Common myeloid progenitor, CD34-positive (primary cell): ENCODE data around the gene PAQR7.
A peak's percentile ranks its signal among the peaks of the same experiment; 100 is the strongest.

Source experiments
- CTCF ChIA-PET: fragments of 350-600 bp; sonication (Branson Sonifier 250); formaldehyde crosslinking; loops from one replicate; lab custom pipeline; 2021; ENCODE audit warnings: antibody characterized with exemption; lab: Charles Lee
- POLR2A ChIA-PET: fragments of 350-600 bp; sonication (Branson Sonifier 250); formaldehyde crosslinking; loops from one replicate; lab custom pipeline; 2021; ENCODE audit warnings: antibody characterized with exemption; lab: Charles Lee
- DNase-seq, 3 donors: peaks; one replicate each; pipeline versions ENCODE4 v3.0.0 to v3.0.0-alpha.2; 2013
- H3K27ac ChIP-seq, 2 experiments: 1 replicate in 1 of 2; 2 replicates in 1 of 2; pipeline ENCODE4 v1.7.0; 2013; ENCODE audit warnings: inconsistent platforms in 2 of 2, low read length in 2 of 2, mild to moderate bottlenecking in 2 of 2, low read depth in 1 of 2, moderate library complexity in 1 of 2; ENCODE audit not compliant: severe bottlenecking in 2 of 2, insufficient read depth in 1 of 2, poor library complexity in 1 of 2
- H3K27me3 ChIP-seq, 5 experiments: replicated peaks in 2 of 5; 1 replicate in 3 of 5; 2 replicates in 2 of 5; pipeline versions ENCODE4 v1.6.1 to v1.7.0; 2013; ENCODE audit warnings: low read length in 4 of 5, mild to moderate bottlenecking in 2 of 5, moderate library complexity in 2 of 5, inconsistent platforms in 1 of 5; ENCODE audit not compliant: insufficient read depth in 5 of 5, control insufficient read depth in 4 of 5
- H3K36me3 ChIP-seq, 4 experiments: 1 replicate in 2 of 4; 2 replicates in 2 of 4; pipeline versions ENCODE4 v1.6.1 to v1.7.0; 2013; ENCODE audit warnings: low read length in 3 of 4, control low read depth in 1 of 4, mild to moderate bottlenecking in 1 of 4; ENCODE audit not compliant: control insufficient read depth in 4 of 4, insufficient read depth in 4 of 4
- H3K4me1 ChIP-seq, 4 experiments: 1 replicate in 3 of 4; 2 replicates in 1 of 4; pipeline versions ENCODE4 v1.6.1 to v1.7.1; 2013; ENCODE audit warnings: low read length in 3 of 4, mild to moderate bottlenecking in 3 of 4, control low read depth in 1 of 4, inconsistent platforms in 1 of 4, moderate library complexity in 1 of 4; ENCODE audit not compliant: control insufficient read depth in 4 of 4, insufficient read depth in 4 of 4; ENCODE audit errors: control extremely low read depth in 1 of 4
- H3K4me3 ChIP-seq, 7 experiments: 1 replicate in 4 of 7; 2 replicates in 3 of 7; pipeline versions ENCODE4 v1.5.1 to v1.7.0; 2013; ENCODE audit warnings: mild to moderate bottlenecking in 7 of 7, low read length in 6 of 7, moderate library complexity in 6 of 7, inconsistent platforms in 2 of 7, low read depth in 2 of 7, control low read depth in 1 of 7; ENCODE audit not compliant: insufficient read depth in 4 of 7, control insufficient read depth in 1 of 7; ENCODE audit errors: extremely low read depth in 1 of 7
- H3K9me3 ChIP-seq, 5 experiments: 1 replicate in 4 of 5; 2 replicates in 1 of 5; pipeline versions ENCODE4 v1.6.1 to v1.7.1; 2013; ENCODE audit warnings: low read length in 4 of 5, mild to moderate bottlenecking in 2 of 5, inconsistent platforms in 1 of 5, low read depth in 1 of 5, moderate library complexity in 1 of 5; ENCODE audit not compliant: control insufficient read depth in 4 of 5, insufficient read depth in 2 of 5; ENCODE audit errors: control extremely low read depth in 1 of 5
- WGBS: methylation state at CpG from one replicate; pipeline ENCODE4 v1.1.5; 2013; ENCODE audit not compliant: insufficient coverage; 5-methylcytosine and 5-hydroxymethylcytosine counted together

The PAQR7 gene

GRCh38 chr1:25821630-25822091 is 53.8 kb downstream of the PAQR7 start:
- Histone ChIP-seq H3K4me3 (peak overlapping the region in 3 of 7 experiments; percentile 81 to 93 (median 91)), H3K27me3 (no peaks in the 10 kb centered on the region), H3K27ac (peak overlapping the region in 1 of 2 experiments; percentile 87), H3K9me3 (no peaks in the 10 kb centered on the region), H3K4me1 (peaks cover 6 to 36% (median 32%) of the 10 kb centered on the region in 4 experiments), H3K36me3 (peaks cover 2 to 24% (median 19%) of the 10 kb centered on the region in 4 experiments)
- POLR2A ChIA-PET: no interaction called here
- CTCF ChIA-PET: interaction anchor here (0.9 to 2.7 kb wide), 2 partner anchors 8 to 74 kb away, joined by 3 to 8 read pairs; no protein-coding TSS in a partner anchor
- WGBS: 100% methylated on average over 3 of the region's 5 CpGs
- no peak for DNase-seq

DNA sequence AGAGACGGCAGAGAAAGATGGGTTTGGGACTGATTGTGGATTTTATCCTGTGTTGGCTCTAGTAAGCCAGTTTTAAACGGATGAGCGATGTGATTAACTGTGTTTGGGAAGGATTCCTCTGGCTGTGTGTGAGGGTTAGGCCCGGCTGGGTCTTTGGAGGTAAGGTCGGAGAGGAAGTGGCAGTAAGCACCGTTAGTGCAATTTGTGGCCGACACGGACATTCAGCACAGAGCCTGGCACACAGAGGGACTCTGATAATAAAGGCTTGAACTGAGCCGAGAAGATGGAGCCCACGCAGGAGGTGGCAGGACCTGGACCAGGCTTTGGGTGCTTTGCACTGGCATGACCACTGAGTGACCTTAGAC is 54.4 kb downstream of the PAQR7 start:
- WGBS: 25% methylated on average over 10 of the region's 10 CpGs
- Histone ChIP-seq H3K4me3 (peak overlapping the region; percentile 72 to 93 (median 88)), H3K9me3 (no peaks in the 10 kb centered on the region), H3K27ac (peak overlapping the region; percentile 58 to 87), H3K36me3 (peaks cover 0 to 18% (median 14%) of the 10 kb centered on the region in 4 experiments), H3K4me1 (peaks cover 6 to 36% (median 32%) of the 10 kb centered on the region in 4 experiments), H3K27me3 (no peaks in the 10 kb centered on the region)
- CTCF ChIA-PET: interaction anchor here (0.9 to 2.7 kb wide), 2 partner anchors 8 to 72 kb away, joined by 3 to 8 read pairs; no protein-coding TSS in a partner anchor
- POLR2A ChIA-PET: interaction anchor here (0.6 kb wide), 1 partner anchor 210 kb away, joined by 3 read pairs; no protein-coding TSS in a partner anchor
- DNase-seq: no peak

DNA sequence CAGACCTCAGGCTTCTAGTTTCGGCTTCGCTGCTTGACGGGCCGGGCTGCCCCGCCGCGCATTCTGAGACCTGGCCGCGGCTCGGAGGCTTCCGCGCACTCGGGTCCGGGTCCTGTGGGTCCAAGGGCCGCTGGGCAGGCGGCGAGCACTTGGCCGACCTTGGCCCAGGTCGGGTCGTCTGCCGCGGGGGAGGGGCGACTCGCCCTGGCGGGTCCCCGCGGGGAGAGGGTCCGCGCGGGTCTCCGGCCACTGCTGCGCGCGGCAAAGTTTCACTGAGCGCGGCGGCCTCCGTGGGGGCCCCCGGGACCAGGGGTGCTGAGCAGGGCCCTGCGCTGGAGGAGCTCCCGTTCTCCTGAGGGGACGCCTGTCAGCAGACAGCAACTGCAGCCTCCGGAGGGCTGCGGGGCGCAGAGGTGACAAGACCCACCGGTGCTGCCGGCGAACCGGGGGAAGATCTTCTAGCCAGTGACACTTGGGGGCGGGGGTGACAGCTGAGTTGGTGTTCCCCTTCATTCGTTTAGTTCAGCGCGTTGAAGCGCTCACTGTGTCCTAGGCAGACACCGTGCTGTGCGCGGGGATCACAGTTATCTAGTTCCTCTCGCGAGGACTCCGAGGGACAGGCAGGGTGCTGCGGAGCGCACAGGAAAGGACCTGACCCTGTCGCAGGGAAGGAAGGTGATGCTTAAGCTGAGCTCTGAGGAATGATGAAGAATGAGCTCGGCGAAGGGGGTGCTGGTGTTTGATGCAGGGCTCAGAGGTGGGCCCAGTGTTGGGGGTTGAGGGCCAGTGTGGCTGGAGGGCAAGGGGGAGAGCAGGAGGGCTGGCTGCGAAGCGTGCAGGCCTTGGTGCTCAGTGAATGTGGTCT is 55.0 kb downstream of the PAQR7 start:
- DNase-seq: peak; percentile 56 to 80 (median 77)
- ChIA-PET POLR2A (interaction anchor here (0.6 to 1.3 kb wide), 5 partner anchors 11 to 1270 kb away, joined by 3 to 4 read pairs (median 3); partner anchors contain the start of gene PAFAH2), CTCF (interaction anchor here (0.7 to 2.7 kb wide), 5 partner anchors 9 to 211 kb away, joined by 3 to 8 read pairs (median 3); no protein-coding TSS in a partner anchor)
- peaks cover 6 to 36% (median 32%) of the 10 kb centered on the region in 4 experiments for H3K4me1 ChIP-seq
- peak overlapping the region; percentile 72 to 93 (median 88) for H3K4me3 ChIP-seq
- H3K27me3 ChIP-seq: no peaks in the 10 kb centered on the region
- peaks cover 0 to 21% (median 15%) of the 10 kb centered on the region in 4 experiments for H3K36me3 ChIP-seq
- H3K27ac ChIP-seq: peak overlapping the region; percentile 58 to 87
- WGBS: under 1% methylated on average over 54 of the region's 67 CpGs
- no peaks in the 10 kb centered on the region for H3K9me3 ChIP-seq

GRCh38 chr1:25819491-25820246 is 55.8 kb downstream of the PAQR7 start, which contains the start of gene MTFR1L:
Gene MTFR1L (plus strand): TSS chr1:25819954. CDS start chr1:25823105, 3,151 bp downstream.
- peaks cover 6 to 36% (median 32%) of the 10 kb centered on the region in 4 experiments for H3K4me1 ChIP-seq
- POLR2A ChIA-PET: interaction anchor here (0.6 to 1.3 kb wide), 4 partner anchors 10 to 1106 kb away, joined by 3 to 4 read pairs (median 4); partner anchors contain the start of gene PAFAH2
- DNase-seq: peak; percentile 84 to 93 (median 90)
- no peaks in the 10 kb centered on the region for H3K27me3 ChIP-seq
- H3K4me3 ChIP-seq: peak within 1 kb of the TSS; percentile 72 to 93 (median 88)
- peak within 1 kb of the TSS; percentile 58 to 87 for H3K27ac ChIP-seq
- H3K9me3 ChIP-seq: no peaks in the 10 kb centered on the region
- WGBS: under 1% methylated on average over 55 of the region's 64 CpGs
- CTCF ChIA-PET: interaction anchor here (0.8 to 2.7 kb wide), 4 partner anchors 10 to 76 kb away, joined by 3 to 8 read pairs (median 3); no protein-coding TSS in a partner anchor
- H3K36me3 ChIP-seq: peaks cover 0 to 23% (median 17%) of the 10 kb centered on the region in 4 experiments

DNA sequence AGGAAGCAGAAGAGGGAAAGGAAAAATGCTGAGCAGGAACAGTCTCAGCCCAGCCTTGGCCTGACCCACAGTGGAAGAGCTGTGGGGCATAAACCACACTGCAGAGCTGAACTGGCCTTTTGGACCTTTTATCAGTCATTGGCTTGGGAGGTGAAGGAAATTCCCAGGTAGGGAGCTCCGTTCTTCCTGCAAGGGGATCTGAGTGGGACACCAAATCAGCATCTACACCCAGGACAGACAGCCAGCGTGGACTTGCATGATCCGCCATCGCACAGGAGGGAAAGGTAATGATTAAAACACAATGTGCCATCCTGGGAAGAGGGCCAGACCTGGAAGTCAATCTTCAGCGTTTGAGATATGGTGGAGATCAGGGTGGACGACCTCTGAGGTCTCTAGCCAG is 56.9 kb downstream of the PAQR7 start:
- WGBS: 86% methylated on average over 6 of the region's 6 CpGs
- no peak overlapping the region for H3K27ac ChIP-seq
- H3K4me1 ChIP-seq: peaks cover 6 to 36% (median 32%) of the 10 kb centered on the region in 4 experiments
- no peak overlapping the region for H3K4me3 ChIP-seq
- ChIA-PET POLR2A (no interaction called here), CTCF (interaction anchor here (1.0 kb wide), 1 partner anchor 315 kb away, joined by 3 read pairs; no protein-coding TSS in a partner anchor)
- DNase-seq: no peak
- no peaks in the 10 kb centered on the region for H3K9me3 ChIP-seq
- no peaks in the 10 kb centered on the region for H3K27me3 ChIP-seq
- H3K36me3 ChIP-seq: peaks cover 0 to 30% (median 18%) of the 10 kb centered on the region in 4 experiments

DNA sequence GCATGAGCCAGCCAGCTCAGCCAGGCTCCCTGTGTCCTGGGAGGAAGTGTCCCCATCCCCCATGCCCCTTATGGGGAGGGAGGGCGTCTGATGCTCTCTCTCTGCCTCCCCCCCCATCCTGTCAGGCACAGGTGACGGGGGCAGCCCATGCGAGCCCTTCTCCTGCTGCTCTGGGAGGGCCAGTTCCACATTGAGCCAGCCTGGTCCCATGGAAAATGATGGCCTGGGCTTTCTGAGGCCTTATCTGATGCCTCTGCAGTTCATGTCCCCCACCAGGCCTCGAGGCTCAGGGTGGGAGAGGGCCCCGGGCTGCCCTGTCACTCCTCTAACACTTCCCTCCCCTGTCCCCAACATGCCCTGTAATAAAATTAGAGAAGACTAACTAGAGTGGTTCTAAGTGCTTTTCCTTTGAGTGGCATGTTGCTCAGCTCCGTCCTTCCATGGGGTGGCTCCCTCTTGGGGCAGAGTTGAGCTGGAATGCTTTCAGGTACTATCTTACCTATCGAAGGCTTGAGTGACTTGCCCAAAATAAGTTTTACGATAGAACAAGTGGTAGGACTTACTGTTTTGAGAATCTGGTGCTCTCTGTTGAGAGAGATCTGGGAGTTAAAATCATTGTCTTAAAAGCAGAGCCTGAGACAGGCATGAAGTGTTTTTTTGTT is 57.5 kb downstream of the PAQR7 start:
- no peak for DNase-seq
- no peak overlapping the region for H3K4me3 ChIP-seq
- POLR2A ChIA-PET: no interaction called here
- no peaks in the 10 kb centered on the region for H3K9me3 ChIP-seq
- CTCF ChIA-PET: interaction anchor here (1.0 kb wide), 1 partner anchor 314 kb away, joined by 3 read pairs; no protein-coding TSS in a partner anchor
- H3K36me3 ChIP-seq: peaks cover 0 to 28% (median 17%) of the 10 kb centered on the region in 4 experiments
- no peaks in the 10 kb centered on the region for H3K27me3 ChIP-seq
- WGBS: 58% methylated on average over 6 of the region's 8 CpGs
- peaks cover 6 to 36% (median 32%) of the 10 kb centered on the region in 4 experiments for H3K4me1 ChIP-seq
- no peak overlapping the region for H3K27ac ChIP-seq
